Activated naive CD4-positive, alpha-beta T cell treated with anti-CD3 and anti-CD28 coated beads, Interleukin-2, amount 10 ng/mL, durations not matched to agents 5 hours and 36 hours (primary cell): ENCODE results near the gene APOBEC3H. TPM values are rescaled to one million over a fixed set of nuclear protein-coding genes. Genes with fewer than 3 reads are reported as not detected.

Source experiments
- total RNA-seq, 2 experiments: library from RNA; stranded (reverse); gene quantifications; one replicate each; pipeline ENCODE4 v1.2.3, GENCODE V29; 2021

Gene APOBEC3H
- total RNA-seq: 10 to 100 TPM; 42.5 to 45.7 TPM

GRCh38 chr22:39097098-39098020 is at the start of gene APOBEC3H:
Gene APOBEC3H, plus strand, starts transcription at chr22:39097244. Its CDS starts 3,035 bp downstream, at chr22:39100279.

GRCh38 chr22:39077026-39077840 is 19.8 kb upstream of the APOBEC3H start, which contains the start of gene APOBEC3G:
Gene APOBEC3G, plus strand, starts transcription at chr22:39077275. Its CDS starts 87 bp downstream, at chr22:39077362.

GRCh38 chr22:39152511-39153219 is 55.6 kb downstream of the APOBEC3H start, which contains the start of gene CBX7:
Gene CBX7, minus strand, starts transcription at chr22:39152680. Its CDS starts 236 bp downstream, at chr22:39152444.

Other genes with a start within 250 kb of the APOBEC3H start
- gene CBX6, start 225.0 kb upstream of the APOBEC3H start, total RNA-seq: 10 to 100 TPM; 55.7 to 57.8 TPM
- gene APOBEC3A, start 139.6 kb upstream of the APOBEC3H start, total RNA-seq: not detected
- gene APOBEC3B, start 114.9 kb upstream of the APOBEC3H start, total RNA-seq: 10 to 100 TPM; 10.1 to 12.1 TPM
- 100 to 1,000 TPM in 1 of 2 experiments, 10 to 100 TPM in 1; 99.8 to 104 TPM for gene APOBEC3C, start 83.0 kb upstream of the APOBEC3H start, total RNA-seq
- gene APOBEC3D, start 76.1 kb upstream of the APOBEC3H start, total RNA-seq: 10 to 100 TPM; 37.9 to 39.2 TPM
- gene APOBEC3F, start 56.4 kb upstream of the APOBEC3H start, total RNA-seq: 10 to 100 TPM; 23.8 to 26.5 TPM
- 10 to 100 TPM; 71.0 to 73.3 TPM for gene APOBEC3G, start 20.0 kb upstream of the APOBEC3H start, total RNA-seq
- gene CBX7, start 55.4 kb downstream of the APOBEC3H start, total RNA-seq: 10 to 100 TPM; 18.0 to 18.3 TPM
- gene PDGFB, start 147.7 kb downstream of the APOBEC3H start, total RNA-seq: 1 to 10 TPM; 1.4 to 2.4 TPM
- 1,000 to 10,000 TPM; 2,543 to 2,590 TPM for gene RPL3, start 222.4 kb downstream of the APOBEC3H start, total RNA-seq